Naive thymus-derived CD4-positive, alpha-beta T cell (primary cell): ENCODE measurements around the gene DYNLL2. TPM values are rescaled to one million over a fixed set of nuclear protein-coding genes. Genes with fewer than 3 reads are reported as not detected.
"Not testable (repeated sequence)": the region's sequence is repeated elsewhere in the genome, so short reads cannot be mapped to it uniquely, and the experiment has no call there.

Experiments used
- ATAC-seq: fragments of 150-1000 bp; cut with Tn5 transposase; 2 replicates; pipeline ENCODE4 v1.10.0; 2021; ENCODE audit warnings: mild to moderate bottlenecking, moderate library complexity
- CTCF ChIA-PET: fragments of 350-600 bp; sonication (Branson Sonifier 250); formaldehyde crosslinking; loops from one replicate; lab custom pipeline; 2021; ENCODE audit warnings: antibody characterized with exemption; lab: Charles Lee
- POLR2A ChIA-PET: fragments of 350-600 bp; sonication (Branson Sonifier 250); formaldehyde crosslinking; loops from one replicate; lab custom pipeline; 2021; ENCODE audit warnings: antibody characterized with exemption, inconsistent platforms; lab: Charles Lee
- DNase-seq, 9 donors: peaks; one replicate each; pipeline versions ENCODE4 v3.0.0 to v3.0.0-alpha.2; 2020 to 2022; ENCODE audit warnings: mixed read lengths in 1 of 9
- H3K27ac ChIP-seq: one replicate; pipeline ENCODE4 v1.7.0; 2013; ENCODE audit warnings: mild to moderate bottlenecking, low read depth, low read length, moderate library complexity
- H3K27me3 ChIP-seq, 2 donors: one replicate each; pipeline ENCODE4 v1.7.0; 2013; ENCODE audit warnings: low read length in 2 of 2, mild to moderate bottlenecking in 2 of 2, moderate library complexity in 2 of 2; ENCODE audit not compliant: control insufficient read depth in 2 of 2, insufficient read depth in 2 of 2
- H3K36me3 ChIP-seq, 3 experiments: 1 replicate in 2 of 3; 2 replicates in 1 of 3; pipeline ENCODE4 v1.7.0; 2013; ENCODE audit warnings: low read length in 3 of 3, mild to moderate bottlenecking in 3 of 3, moderate library complexity in 1 of 3; ENCODE audit not compliant: insufficient read depth in 3 of 3, control insufficient read depth in 2 of 3
- H3K4me1 ChIP-seq, 2 donors: one replicate each; pipeline ENCODE4 v1.7.0; 2013; ENCODE audit warnings: low read length in 2 of 2, mild to moderate bottlenecking in 2 of 2, moderate library complexity in 1 of 2; ENCODE audit not compliant: control insufficient read depth in 2 of 2, insufficient read depth in 2 of 2
- H3K4me3 ChIP-seq: 2 replicates; pipeline ENCODE4 v1.7.0; 2013; ENCODE audit warnings: mild to moderate bottlenecking, low read length
- H3K9me3 ChIP-seq, 3 experiments: 1 replicate in 2 of 3; 2 replicates in 1 of 3; pipeline ENCODE4 v1.7.0; 2013; ENCODE audit warnings: low read length in 3 of 3; ENCODE audit not compliant: control insufficient read depth in 2 of 3
- H3K27ac Mint-ChIP-seq, 9 donors: one replicate each; pipeline ENCODE4 v1.8.0; 2020 to 2022; ENCODE audit warnings: mixed read lengths in 9 of 9, mild to moderate bottlenecking in 8 of 9, moderate library complexity in 5 of 9, inconsistent platforms in 2 of 9
- H3K27me3 Mint-ChIP-seq, 5 donors: one replicate each; pipeline ENCODE4 v1.8.0; 2021 to 2022; ENCODE audit warnings: mixed read lengths in 5 of 5, mild to moderate bottlenecking in 1 of 5
- H3K36me3 Mint-ChIP-seq, 5 donors: one replicate each; pipeline ENCODE4 v1.8.0; 2020 to 2022; ENCODE audit warnings: mixed read lengths in 5 of 5, mild to moderate bottlenecking in 3 of 5, inconsistent platforms in 1 of 5
- H3K4me1 Mint-ChIP-seq, 7 donors: one replicate each; pipeline ENCODE4 v1.8.0; 2020 to 2022; ENCODE audit warnings: mixed read lengths in 7 of 7, mild to moderate bottlenecking in 3 of 7, inconsistent platforms in 1 of 7
- H3K4me3 Mint-ChIP-seq, 10 donors: one replicate each; pipeline ENCODE4 v1.8.0; 2020 to 2022; ENCODE audit warnings: mild to moderate bottlenecking in 10 of 10, mixed read lengths in 10 of 10, moderate library complexity in 6 of 10, inconsistent platforms in 2 of 10
- H3K9me3 Mint-ChIP-seq, 11 donors: one replicate each; pipeline ENCODE4 v1.8.0; 2020 to 2022; ENCODE audit warnings: mixed read lengths in 11 of 11, mild to moderate bottlenecking in 4 of 11, inconsistent platforms in 1 of 11, moderate library complexity in 1 of 11
- intact Hi-C, 2 donors: fragments of 100-400 bp; cut with micrococcal nuclease; formaldehyde crosslinking; loops; one replicate each; pipeline ENCODE4 v1.15.1; 2023
- polyA plus RNA-seq, 2 donors: library from polyadenylated mRNA; unstranded; fragments of 300-500 nt; fragmentation: Illumina TruSeq; gene quantifications; one replicate each; pipeline ENCODE4 v1.2.3, GENCODE V29; 2021
- total RNA-seq, 6 experiments: library from RNA in 5 of 6; stranded (reverse) in 5 of 6; gene quantifications; 1 replicate in 5 of 6; 2 replicates in 1 of 6; pipeline ENCODE4 v1.2.3 and lab custom pipeline; 2021 to 2026

DYNLL2 gene
- total RNA-seq (10 to 100 TPM; 30.1 to 39.1 (median 35.1) TPM), polyA plus RNA-seq (1 to 10 TPM in 1 of 2 donors, under 1 TPM in 1; 0.55 to 1.6 TPM), total RNA-seq (lab: John Stamatoyannopoulos, UW) (169 reads per million, percentile 91 among the genes with 10 or more reads in this experiment)

- Mint-ChIP-seq H3K4me1 (peaks cover 26 to 40% (median 34%) of the 10 kb centered on the region in 7 donors), H3K27me3 (peaks cover 0 to 31% (median 0%) of the 10 kb centered on the region in 5 donors), H3K36me3 (peaks cover 0 to 11% (median 6%) of the 10 kb centered on the region in 5 donors), H3K4me3 (peak within 1 kb of the TSS; percentile 88 to 95 (median 92)), H3K9me3 (no peaks in the 10 kb centered on the region), H3K27ac (peak within 1 kb of the TSS; percentile 81 to 95 (median 90))
- Histone ChIP-seq H3K4me3 (peak within 1 kb of the TSS; percentile 88), H3K9me3 (no peaks in the 10 kb centered on the region), H3K27ac (peak within 1 kb of the TSS; percentile 94), H3K36me3 (peaks cover 0 to 37% (median 20%) of the 10 kb centered on the region in 3 experiments), H3K4me1 (peaks cover 23 to 34% of the 10 kb centered on the region in 2 donors), H3K27me3 (no peaks in the 10 kb centered on the region)
- POLR2A ChIA-PET, result interaction anchor here (0.7 to 7.4 kb wide), 7 partner anchors 14 to 233 kb away, joined by 3 to 41 read pairs (median 3); partner anchors contain the start of genes MRPS23, SRSF1 and VEZF1
- DNase-seq (peak; percentile 74 to 88 (median 87)), ATAC-seq (peak; percentile 91)
- intact Hi-C loops, result loop anchor here (1.0 to 10.0 kb wide), 7 partner anchors 76 to 1250 kb away; partner anchors contain the start of genes MRPS23 (in 2 of the 2), AKAP1 (in 1 of the 2), C17orf67 (in 1 of the 2) and MSI2 (in 1 of the 2)
- CTCF ChIA-PET, result interaction anchor here (1.4 kb wide), 1 partner anchor 76 kb away, joined by 5 read pairs; the partner anchor contains the start of gene SRSF1
Observed at GRCh38 chr17:58082870-58083490, at the start of gene DYNLL2. DYNLL2 (plus strand) TSS chr17:58083419; CDS start chr17:58087091, 3,672 bp downstream.

GRCh38 chr17:58039975-58040374 lies 43.2 kb upstream of the DYNLL2 start:
- DNase-seq (no peak), ATAC-seq (no peak)
- Mint-ChIP-seq H3K27ac (no peak overlapping the region), H3K36me3 (peaks cover 0 to 3% (median 0%) of the 10 kb centered on the region in 5 donors), H3K9me3 (peaks cover 0 to 16% (median 1%) of the 10 kb centered on the region in 11 donors), H3K4me3 (no peak overlapping the region), H3K4me1 (no peaks in the 10 kb centered on the region), H3K27me3 (peaks cover 11 to 49% (median 31%) of the 10 kb centered on the region in 5 donors)
- Histone ChIP-seq H3K9me3 (no peaks in the 10 kb centered on the region), H3K36me3 (no peaks in the 10 kb centered on the region), H3K27me3 (no peaks in the 10 kb centered on the region), H3K4me1 (no peaks in the 10 kb centered on the region), H3K4me3 (no peak overlapping the region), H3K27ac (no peak overlapping the region)
- ChIA-PET POLR2A (no interaction called here), CTCF (no interaction called here)
- intact Hi-C loops, result no loop called here

- DNase-seq (no peak), ATAC-seq (no peak)
- Mint-ChIP-seq H3K27me3 (peaks cover 11 to 50% (median 32%) of the 10 kb centered on the region in 5 donors), H3K4me1 (no peaks in the 10 kb centered on the region), H3K27ac (no peak overlapping the region), H3K4me3 (no peak overlapping the region), H3K36me3 (peaks cover 0 to 3% (median 0%) of the 10 kb centered on the region in 5 donors), H3K9me3 (peaks cover 0 to 16% (median 1%) of the 10 kb centered on the region in 11 donors)
- no peak overlapping the region for H3K27ac ChIP-seq
- no peaks in the 10 kb centered on the region for H3K27me3 ChIP-seq
- ChIA-PET POLR2A (no interaction called here), CTCF (no interaction called here)
- no peaks in the 10 kb centered on the region for H3K9me3 ChIP-seq
- intact Hi-C loops, result no loop called here
- no peak overlapping the region for H3K4me3 ChIP-seq
- no peaks in the 10 kb centered on the region for H3K36me3 ChIP-seq
- no peaks in the 10 kb centered on the region for H3K4me1 ChIP-seq
Observed at GRCh38 chr17:58040386-58040785, 42.8 kb upstream of the DYNLL2 start.

GRCh38 chr17:58041161-58041560 lies 42.1 kb upstream of the DYNLL2 start:
- Mint-ChIP-seq H3K9me3 (peaks cover 0 to 16% (median 1%) of the 10 kb centered on the region in 11 donors), H3K27ac (no peak overlapping the region), H3K4me1 (no peaks in the 10 kb centered on the region), H3K4me3 (no peak overlapping the region), H3K36me3 (peaks cover 0 to 3% (median 0%) of the 10 kb centered on the region in 5 donors), H3K27me3 (peaks cover 11 to 54% (median 32%) of the 10 kb centered on the region in 5 donors)
- POLR2A ChIA-PET, result no interaction called here
- no peak for ATAC-seq
- Histone ChIP-seq H3K4me3 (no peak overlapping the region), H3K27ac (no peak overlapping the region), H3K4me1 (no peaks in the 10 kb centered on the region), H3K27me3 (peaks cover 0 to 2% of the 10 kb centered on the region in 2 donors), H3K36me3 (no peaks in the 10 kb centered on the region), H3K9me3 (no peaks in the 10 kb centered on the region)
- CTCF ChIA-PET, result no interaction called here
- intact Hi-C loops, result no loop called here
- DNase-seq, result no peak

GRCh38 chr17:58043221-58044181 lies 39.7 kb upstream of the DYNLL2 start:
- peaks cover 0 to 16% (median 1%) of the 10 kb centered on the region in 11 donors for H3K9me3 Mint-ChIP-seq
- ChIA-PET POLR2A (no interaction called here), CTCF (no interaction called here)
- H3K36me3 Mint-ChIP-seq, result peaks cover 0 to 3% (median 0%) of the 10 kb centered on the region in 5 donors
- H3K27me3 ChIP-seq, result peaks cover 0 to 2% of the 10 kb centered on the region in 2 donors
- H3K4me1 Mint-ChIP-seq, result peaks cover 0 to 1% (median 0%) of the 10 kb centered on the region in 7 donors
- no peak for DNase-seq
- H3K36me3 ChIP-seq, result no peaks in the 10 kb centered on the region
- H3K4me1 ChIP-seq, result no peaks in the 10 kb centered on the region
- H3K27ac Mint-ChIP-seq, result no peak overlapping the region
- intact Hi-C loops, result no loop called here
- H3K9me3 ChIP-seq, result no peaks in the 10 kb centered on the region
- no peak overlapping the region for H3K4me3 ChIP-seq
- H3K27ac ChIP-seq, result no peak overlapping the region
- ATAC-seq, result no peak
- peaks cover 11 to 53% (median 32%) of the 10 kb centered on the region in 5 donors for H3K27me3 Mint-ChIP-seq
- no peak overlapping the region for H3K4me3 Mint-ChIP-seq

GRCh38 chr17:58044256-58044655 lies 39.0 kb upstream of the DYNLL2 start:
- peaks cover 0 to 16% (median 1%) of the 10 kb centered on the region in 11 donors for H3K9me3 Mint-ChIP-seq
- H3K27me3 ChIP-seq, H3K4me1 Mint-ChIP-seq, intact Hi-C loops, POLR2A ChIA-PET, H3K9me3 ChIP-seq, H3K27ac Mint-ChIP-seq, DNase-seq, H3K4me3 Mint-ChIP-seq, H3K27ac ChIP-seq, H3K36me3 ChIP-seq, ATAC-seq, H3K4me3 ChIP-seq, CTCF ChIA-PET, H3K36me3 Mint-ChIP-seq, H3K4me1 ChIP-seq: not testable (repeated sequence)
- peaks cover 11 to 51% (median 32%) of the 10 kb centered on the region in 5 donors for H3K27me3 Mint-ChIP-seq
